ENCODE results near the gene TTLL8. TPM values are rescaled to one million over a fixed set of nuclear protein-coding genes. Genes with fewer than 3 reads are reported as not detected.

TTLL8 gene
- total RNA-seq, 1 experiment from 2014 or later, result not detected

DNA sequence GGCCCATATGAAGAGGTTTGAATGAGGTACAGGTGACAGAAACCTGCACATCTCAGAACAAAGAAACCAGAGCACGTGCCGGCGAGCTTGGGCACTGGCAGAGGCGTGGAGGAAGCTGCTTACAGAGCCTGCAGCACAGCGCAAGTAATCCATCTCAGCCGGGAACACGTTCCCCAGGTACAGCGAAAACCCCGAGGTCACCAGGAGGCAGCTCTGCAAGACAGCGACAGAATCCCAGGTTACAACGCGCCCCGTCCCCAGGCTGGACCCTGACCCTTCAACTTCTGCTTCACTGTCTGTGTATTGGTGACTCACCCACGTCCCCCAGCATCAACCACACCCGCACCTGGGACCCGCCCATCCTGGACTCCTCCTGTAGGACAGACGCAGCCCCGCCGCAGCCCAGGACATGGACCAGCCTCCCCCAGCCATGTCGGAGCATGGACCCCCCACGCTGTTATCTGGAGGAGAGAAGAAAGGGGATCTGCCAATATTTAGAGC, 24.9 kb upstream of the TTLL8 start:
- no peaks in the 10 kb centered on the region for H3K36me3 ChIP-seq (ENCODE audit: control insufficient read depth, insufficient read depth, low read length)
- intact Hi-C loops (cut with micrococcal nuclease; ENCODE audit: unreplicated experiment), result no loop called here
- BruUV-seq (replicated peaks), result no TSS peak
- in situ Hi-C loops (cut with HindIII; ENCODE audit: low pct_unique_long_range_greater_than_20kb, low sequenced_read_pairs), result no loop called here
- H3K4me1 ChIP-seq (ENCODE audit: control insufficient read depth, insufficient read depth, low read length), result no peaks in the 10 kb centered on the region
- H3K9me3 ChIP-seq (ENCODE audit: control insufficient read depth, insufficient read depth, low read depth, low read length), result no peaks in the 10 kb centered on the region
- no peaks in the 10 kb centered on the region for H3K27me3 ChIP-seq (ENCODE audit: control insufficient read depth, insufficient read depth, low read length)
- TF ChIP-seq SIN3A (IDR thresholded peaks at IDR 0.05; ENCODE audit: borderline replicate concordance, insufficient read depth, low read depth, low read length) (no peak), TCF7L2 (IDR thresholded peaks at IDR 0.05; ENCODE audit: low read depth, low read length) (no peak)
- H3K27ac ChIP-seq (ENCODE audit: low read length), result no peak overlapping the region
- H3K4me3 ChIP-seq (ENCODE audit: low read depth in 2 of 2, low read length in 2 of 2), result no peak overlapping the region
- ChIA-PET CTCF (no interaction called here), POLR2A (interaction anchor here (0.6 kb wide), 1 partner anchor 94 kb away, joined by 4 read pairs; no protein-coding TSS in a partner anchor)
- no peak for ATAC-seq
- no peak for DNase-seq (ENCODE audit: low read depth, low spot score)

DNA sequence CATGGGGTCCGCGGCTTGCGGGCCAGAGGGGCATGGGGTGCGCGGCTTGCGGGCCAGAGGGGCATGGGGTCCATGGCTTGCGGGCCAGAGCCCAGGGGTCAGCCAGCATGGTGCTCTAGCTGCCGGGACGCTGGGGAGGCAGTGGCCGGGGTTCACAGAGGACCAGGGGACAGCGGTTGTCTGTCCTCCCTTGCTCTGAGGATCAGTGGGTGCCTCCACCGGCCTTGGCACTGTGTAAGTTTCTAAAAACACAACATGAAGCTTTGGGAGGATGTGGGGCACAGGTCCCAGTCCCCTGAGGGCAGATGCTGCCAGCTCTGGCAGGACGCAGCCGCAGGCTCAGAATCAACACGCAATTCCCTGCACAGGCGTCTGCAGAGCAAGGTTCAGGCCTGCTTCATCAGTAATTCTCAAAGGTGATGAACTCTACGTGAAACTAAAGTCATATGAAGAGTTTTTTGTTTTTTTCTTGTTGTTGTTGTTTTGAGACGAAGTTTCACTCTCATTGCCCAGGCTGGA, 24.2 kb upstream of the TTLL8 start:
- H3K9me3 ChIP-seq (ENCODE audit: control insufficient read depth, insufficient read depth, low read depth, low read length), result no peaks in the 10 kb centered on the region
- ATAC-seq (no peak), DNase-seq (ENCODE audit: low read depth, low spot score) (no peak)
- H3K36me3 ChIP-seq (ENCODE audit: control insufficient read depth, insufficient read depth, low read length), result no peaks in the 10 kb centered on the region
- TF ChIP-seq TCF7L2 (IDR thresholded peaks at IDR 0.05; ENCODE audit: low read depth, low read length) (no peak), POLR2AphosphoS5 (IDR thresholded peaks at IDR 0.05; ENCODE audit: low read depth, low read length) (no peak), SIN3A (IDR thresholded peaks at IDR 0.05; ENCODE audit: borderline replicate concordance, insufficient read depth, low read depth, low read length) (no peak), REST (IDR thresholded peaks at IDR 0.05; ENCODE audit: insufficient read depth in 1 of 2, low read depth in 2 of 2, low read length in 1 of 2) (no peak)
- TF ChIP-seq, protein P1, sequence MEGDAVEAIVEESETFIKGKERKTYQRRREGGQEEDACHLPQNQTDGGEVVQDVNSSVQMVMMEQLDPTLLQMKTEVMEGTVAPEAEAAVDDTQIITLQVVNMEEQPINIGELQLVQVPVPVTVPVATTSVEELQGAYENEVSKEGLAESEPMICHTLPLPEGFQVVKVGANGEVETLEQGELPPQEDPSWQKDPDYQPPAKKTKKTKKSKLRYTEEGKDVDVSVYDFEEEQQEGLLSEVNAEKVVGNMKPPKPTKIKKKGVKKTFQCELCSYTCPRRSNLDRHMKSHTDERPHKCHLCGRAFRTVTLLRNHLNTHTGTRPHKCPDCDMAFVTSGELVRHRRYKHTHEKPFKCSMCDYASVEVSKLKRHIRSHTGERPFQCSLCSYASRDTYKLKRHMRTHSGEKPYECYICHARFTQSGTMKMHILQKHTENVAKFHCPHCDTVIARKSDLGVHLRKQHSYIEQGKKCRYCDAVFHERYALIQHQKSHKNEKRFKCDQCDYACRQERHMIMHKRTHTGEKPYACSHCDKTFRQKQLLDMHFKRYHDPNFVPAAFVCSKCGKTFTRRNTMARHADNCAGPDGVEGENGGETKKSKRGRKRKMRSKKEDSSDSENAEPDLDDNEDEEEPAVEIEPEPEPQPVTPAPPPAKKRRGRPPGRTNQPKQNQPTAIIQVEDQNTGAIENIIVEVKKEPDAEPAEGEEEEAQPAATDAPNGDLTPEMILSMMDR (IDR thresholded peaks at IDR 0.05), result no peak
- ChIA-PET CTCF (no interaction called here), POLR2A (interaction anchor here (0.6 kb wide), 1 partner anchor 93 kb away, joined by 4 read pairs; no protein-coding TSS in a partner anchor)
- no peak overlapping the region for H3K27ac ChIP-seq (ENCODE audit: low read length)
- in situ Hi-C loops (cut with HindIII; ENCODE audit: low pct_unique_long_range_greater_than_20kb, low sequenced_read_pairs) (no loop called here), intact Hi-C loops (cut with micrococcal nuclease; ENCODE audit: unreplicated experiment) (no loop called here)
- H3K4me3 ChIP-seq (ENCODE audit: low read depth in 2 of 2, low read length in 2 of 2), result no peak overlapping the region
- no TSS peak for BruUV-seq (replicated peaks)
- no peaks in the 10 kb centered on the region for H3K4me1 ChIP-seq (ENCODE audit: control insufficient read depth, insufficient read depth, low read length)
- no peaks in the 10 kb centered on the region for H3K27me3 ChIP-seq (ENCODE audit: control insufficient read depth, insufficient read depth, low read length)

- Histone ChIP-seq H3K4me1 (ENCODE audit: control insufficient read depth, insufficient read depth, low read length) (no peaks in the 10 kb centered on the region), H3K27ac (ENCODE audit: low read length) (no peak overlapping the region), H3K4me3 (ENCODE audit: low read depth in 2 of 2, low read length in 2 of 2) (no peak overlapping the region), H3K36me3 (ENCODE audit: control insufficient read depth, insufficient read depth, low read length) (no peaks in the 10 kb centered on the region), H3K9me3 (ENCODE audit: control insufficient read depth, insufficient read depth, low read depth, low read length) (no peaks in the 10 kb centered on the region), H3K27me3 (ENCODE audit: control insufficient read depth, insufficient read depth, low read length) (no peaks in the 10 kb centered on the region)
- DNase-seq (ENCODE audit: low read depth, low spot score) (no peak), ATAC-seq (no peak)
- BruUV-seq (replicated peaks), result no TSS peak
- POLR2A ChIA-PET, result no interaction called here
- in situ Hi-C loops (cut with HindIII; ENCODE audit: low pct_unique_long_range_greater_than_20kb, low sequenced_read_pairs) (no loop called here), intact Hi-C loops (cut with micrococcal nuclease; ENCODE audit: unreplicated experiment) (no loop called here)
- CTCF ChIA-PET, result no interaction called here
- no peak for TF ChIP-seq REST (IDR thresholded peaks at IDR 0.05; ENCODE audit: insufficient read depth in 1 of 2, low read depth in 2 of 2, low read length in 1 of 2)
These were observed 23.5 kb upstream of the TTLL8 start for GRCh38 chr22:50081426-50082196.

All from Panc1 (cell line).